OCI-LY1 (cell line): ENCODE measurements around the gene CDH13.

Experiments used
- H2AFZ ChIP-seq: fragments of 200-600 bp; sonication (generic), shearing (Covaris generic); 2 replicates; pipeline ENCODE4 v1.6.0; 2014; ENCODE audit warnings: antibody characterized with exemption, mild to moderate bottlenecking, low read length
- H3F3A ChIP-seq: fragments of 200-600 bp; sonication (generic), shearing (Covaris generic); 2 replicates; pipeline ENCODE4 v1.6.0; 2014; ENCODE audit warnings: mild to moderate bottlenecking, antibody characterized with exemption, low read length, moderate library complexity; ENCODE audit not compliant: insufficient read depth
- H3K27ac ChIP-seq: fragments of 200-600 bp; sonication (generic); 2 replicates; pipeline ENCODE4 v1.5.1; 2014; ENCODE audit warnings: low read length, mixed run types, mild to moderate bottlenecking, low read depth; ENCODE audit not compliant: poor library complexity, severe bottlenecking
- H3K27me3 ChIP-seq: fragments of 200-600 bp; sonication (generic); 2 replicates; pipeline ENCODE4 v1.6.0; 2014; ENCODE audit warnings: antibody characterized with exemption, mild to moderate bottlenecking, low read length, moderate library complexity; ENCODE audit not compliant: insufficient read depth
- H3K36me3 ChIP-seq: fragments of 200-600 bp; sonication (generic); 2 replicates; pipeline ENCODE4 v1.6.1; 2014; ENCODE audit warnings: mild to moderate bottlenecking, antibody characterized with exemption, low read length, moderate library complexity, mixed read lengths; ENCODE audit not compliant: insufficient read depth
- H3K4me1 ChIP-seq: fragments of 200-600 bp; sonication (generic); 2 replicates; pipeline ENCODE4 v1.5.1; 2014; ENCODE audit warnings: mild to moderate bottlenecking, low read length, moderate library complexity; ENCODE audit not compliant: insufficient read depth, severe bottlenecking
- H3K4me2 ChIP-seq: fragments of 200-600 bp; sonication (generic), shearing (Covaris generic); 2 replicates; pipeline ENCODE4 v1.6.1; 2014; ENCODE audit warnings: low read length
- H3K4me3 ChIP-seq: fragments of 200-600 bp; sonication (generic); 2 replicates; pipeline ENCODE4 v1.5.1; 2014; ENCODE audit warnings: low read length, low read depth, mild to moderate bottlenecking, mixed read lengths; ENCODE audit not compliant: poor library complexity, severe bottlenecking
- H3K79me2 ChIP-seq: fragments of 200-600 bp; shearing (Covaris generic); 2 replicates; pipeline ENCODE4 v1.6.1; 2016; ENCODE audit warnings: mixed run types, low read length, mixed read lengths; ENCODE audit not compliant: insufficient read depth
- H3K9ac ChIP-seq: fragments of 200-600 bp; sonication (generic), shearing (Covaris generic); 2 replicates; pipeline ENCODE4 v1.6.1; 2014; ENCODE audit warnings: mild to moderate bottlenecking, low read length, mixed read lengths
- H3K9me2 ChIP-seq: fragments of 200-600 bp; sonication (generic), shearing (Covaris generic); 2 replicates; pipeline ENCODE4 v1.6.1; 2014; ENCODE audit warnings: low read depth, mild to moderate bottlenecking, low read length, mixed read lengths
- H3K9me3 ChIP-seq: fragments of 200-600 bp; shearing (Covaris generic); 2 replicates; pipeline ENCODE4 v1.6.1; 2014; ENCODE audit warnings: low read length, mixed read lengths
- H4K20me1 ChIP-seq: fragments of 200-600 bp; sonication (generic), shearing (Covaris generic); 2 replicates; pipeline ENCODE4 v1.6.0; 2016; ENCODE audit warnings: mild to moderate bottlenecking, low read length; ENCODE audit not compliant: insufficient read depth
- EZH2 ChIP-seq: fragments of 200-600 bp; sonication (generic), shearing (Covaris generic); IDR thresholded peaks from 2 replicates; pipeline ENCODE4 v1.8.0; 2017; ENCODE audit warnings: borderline replicate concordance, mixed run types, mild to moderate bottlenecking, antibody characterized with exemption, low read length, moderate library complexity, mixed read lengths
- TF ChIP-seq, protein P1 (sequence below): fragments of 200-600 bp; sonication (generic), shearing (Covaris generic); IDR thresholded peaks from 2 replicates; pipeline ENCODE4 v1.5.1; 2017; ENCODE audit warnings: mild to moderate bottlenecking, antibody characterized with exemption, low read length, moderate library complexity, mixed read lengths

Gene CDH13

GRCh38 chr16:83839561-83839960 lies 1212.8 kb downstream of the CDH13 start:
- Histone ChIP-seq H3K4me1 (peaks cover 36% of the 10 kb centered on the region), H3K4me3 (no peak overlapping the region), H3K9me2 (no peaks in the 10 kb centered on the region), H3K4me2 (no peak overlapping the region), H4K20me1 (no peaks in the 10 kb centered on the region), H3K36me3 (no peaks in the 10 kb centered on the region), H3K9me3 (no peaks in the 10 kb centered on the region), H3F3A (no peaks in the 10 kb centered on the region), H3K9ac (no peak overlapping the region), H3K27ac (no peak overlapping the region), H3K27me3 (no peaks in the 10 kb centered on the region), H2AFZ (no peak overlapping the region), H3K79me2 (no peaks in the 10 kb centered on the region)
- TF ChIP-seq EZH2, result no peak
- TF ChIP-seq, protein P1, sequence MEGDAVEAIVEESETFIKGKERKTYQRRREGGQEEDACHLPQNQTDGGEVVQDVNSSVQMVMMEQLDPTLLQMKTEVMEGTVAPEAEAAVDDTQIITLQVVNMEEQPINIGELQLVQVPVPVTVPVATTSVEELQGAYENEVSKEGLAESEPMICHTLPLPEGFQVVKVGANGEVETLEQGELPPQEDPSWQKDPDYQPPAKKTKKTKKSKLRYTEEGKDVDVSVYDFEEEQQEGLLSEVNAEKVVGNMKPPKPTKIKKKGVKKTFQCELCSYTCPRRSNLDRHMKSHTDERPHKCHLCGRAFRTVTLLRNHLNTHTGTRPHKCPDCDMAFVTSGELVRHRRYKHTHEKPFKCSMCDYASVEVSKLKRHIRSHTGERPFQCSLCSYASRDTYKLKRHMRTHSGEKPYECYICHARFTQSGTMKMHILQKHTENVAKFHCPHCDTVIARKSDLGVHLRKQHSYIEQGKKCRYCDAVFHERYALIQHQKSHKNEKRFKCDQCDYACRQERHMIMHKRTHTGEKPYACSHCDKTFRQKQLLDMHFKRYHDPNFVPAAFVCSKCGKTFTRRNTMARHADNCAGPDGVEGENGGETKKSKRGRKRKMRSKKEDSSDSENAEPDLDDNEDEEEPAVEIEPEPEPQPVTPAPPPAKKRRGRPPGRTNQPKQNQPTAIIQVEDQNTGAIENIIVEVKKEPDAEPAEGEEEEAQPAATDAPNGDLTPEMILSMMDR, result no peak

GRCh38 chr16:83840060-83840617 lies 1213.4 kb downstream of the CDH13 start:
- Histone ChIP-seq H3K9me3 (no peaks in the 10 kb centered on the region), H3K36me3 (no peaks in the 10 kb centered on the region), H3K4me1 (peaks cover 38% of the 10 kb centered on the region), H4K20me1 (no peaks in the 10 kb centered on the region), H3K79me2 (no peaks in the 10 kb centered on the region), H3F3A (no peaks in the 10 kb centered on the region), H3K4me3 (no peak overlapping the region), H3K27ac (no peak overlapping the region), H3K4me2 (no peak overlapping the region), H3K27me3 (no peaks in the 10 kb centered on the region), H2AFZ (no peak overlapping the region), H3K9me2 (no peaks in the 10 kb centered on the region), H3K9ac (no peak overlapping the region)
- no peak for TF ChIP-seq EZH2
- TF ChIP-seq, protein P1, result no peak

DNA sequence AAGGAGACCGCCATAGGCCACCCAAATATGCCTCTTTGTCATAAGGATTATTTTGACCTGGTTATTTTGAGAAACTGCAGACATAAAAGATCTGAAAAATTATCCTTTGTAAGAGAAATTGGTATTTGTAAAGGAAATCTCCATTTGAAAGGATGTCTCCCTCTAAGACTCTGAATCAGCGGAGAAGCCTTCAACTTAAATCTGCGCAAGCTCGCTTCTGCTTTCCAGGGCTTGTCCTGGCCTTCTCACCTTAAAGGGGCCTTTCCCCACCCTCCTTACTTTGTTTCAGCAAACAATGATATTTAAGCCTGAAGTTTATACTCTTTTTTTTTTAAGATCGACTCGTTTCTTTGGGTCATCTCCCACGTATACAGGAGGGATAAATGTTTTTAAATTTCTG lies 1215.5 kb downstream of the CDH13 start:
- TF ChIP-seq EZH2, result no peak
- TF ChIP-seq, protein P1, result no peak
- H3K27ac ChIP-seq, result peak overlapping the region; percentile 75
- H3K36me3 ChIP-seq, result no peaks in the 10 kb centered on the region
- H3K9ac ChIP-seq, result no peak overlapping the region
- peaks cover 34% of the 10 kb centered on the region for H3K4me1 ChIP-seq
- H3K27me3 ChIP-seq, result no peaks in the 10 kb centered on the region
- H3F3A ChIP-seq, result no peaks in the 10 kb centered on the region
- H3K9me3 ChIP-seq, result no peaks in the 10 kb centered on the region
- no peaks in the 10 kb centered on the region for H4K20me1 ChIP-seq
- H3K4me3 ChIP-seq, result peak overlapping the region; percentile 45
- H3K4me2 ChIP-seq, result peak overlapping the region; percentile 79
- no peaks in the 10 kb centered on the region for H3K9me2 ChIP-seq
- no peak overlapping the region for H2AFZ ChIP-seq
- H3K79me2 ChIP-seq, result no peaks in the 10 kb centered on the region
